ENCODE measurements around the gene ALDH1L1.

- TF ChIP-seq CTCF (conservative IDR thresholded peaks at IDR 0.05 in 1 of 2, IDR thresholded peaks at IDR 0.05 in 1 of 2; ENCODE audit: extremely low read depth in 1 of 2, insufficient read depth in 1 of 2, low read depth in 1 of 2, low read length in 2 of 2): no peak
- no peak for TF ChIP-seq EZH2 (IDR thresholded peaks at IDR 0.05; ENCODE audit: borderline replicate concordance, low read length)
Observed at GRCh38 chr3:126216416-126216815, 36.0 kb upstream of the ALDH1L1 start.
